Measurements from ENCODE around the gene TRMT44.

DNA sequence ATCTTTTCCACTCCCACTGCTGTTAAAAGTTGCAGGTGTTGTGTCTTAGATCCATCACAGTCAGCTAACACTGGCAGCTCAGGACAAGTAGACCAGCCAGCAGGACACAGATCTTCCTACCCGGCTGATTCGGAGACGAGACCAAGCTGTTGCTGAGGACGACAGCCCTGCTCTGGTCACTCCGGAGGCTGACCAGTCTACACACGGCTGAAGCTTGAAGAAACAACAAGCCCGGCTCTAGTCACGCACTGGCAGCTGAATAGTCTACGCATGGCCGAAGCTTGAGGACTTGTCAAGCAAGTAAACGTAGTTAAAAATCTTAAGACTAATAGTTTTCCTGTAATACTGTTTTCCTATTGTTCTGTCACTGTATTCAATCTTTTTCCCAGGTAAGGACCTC is 1.8 kb upstream of the TRMT44 start:
- TF ChIP-seq, protein P1, sequence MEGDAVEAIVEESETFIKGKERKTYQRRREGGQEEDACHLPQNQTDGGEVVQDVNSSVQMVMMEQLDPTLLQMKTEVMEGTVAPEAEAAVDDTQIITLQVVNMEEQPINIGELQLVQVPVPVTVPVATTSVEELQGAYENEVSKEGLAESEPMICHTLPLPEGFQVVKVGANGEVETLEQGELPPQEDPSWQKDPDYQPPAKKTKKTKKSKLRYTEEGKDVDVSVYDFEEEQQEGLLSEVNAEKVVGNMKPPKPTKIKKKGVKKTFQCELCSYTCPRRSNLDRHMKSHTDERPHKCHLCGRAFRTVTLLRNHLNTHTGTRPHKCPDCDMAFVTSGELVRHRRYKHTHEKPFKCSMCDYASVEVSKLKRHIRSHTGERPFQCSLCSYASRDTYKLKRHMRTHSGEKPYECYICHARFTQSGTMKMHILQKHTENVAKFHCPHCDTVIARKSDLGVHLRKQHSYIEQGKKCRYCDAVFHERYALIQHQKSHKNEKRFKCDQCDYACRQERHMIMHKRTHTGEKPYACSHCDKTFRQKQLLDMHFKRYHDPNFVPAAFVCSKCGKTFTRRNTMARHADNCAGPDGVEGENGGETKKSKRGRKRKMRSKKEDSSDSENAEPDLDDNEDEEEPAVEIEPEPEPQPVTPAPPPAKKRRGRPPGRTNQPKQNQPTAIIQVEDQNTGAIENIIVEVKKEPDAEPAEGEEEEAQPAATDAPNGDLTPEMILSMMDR (conservative IDR thresholded peaks at IDR 0.05), result no peak
- no peak for TF ChIP-seq EZH2 (IDR thresholded peaks at IDR 0.05; ENCODE audit: low read depth)

All from PC-9 (cell line).